Right lobe of liver (tissue), 6 donors: ENCODE results near the gene ADAMTS2. TPM values are rescaled to one million over a fixed set of nuclear protein-coding genes. Genes with fewer than 3 reads are reported as not detected.

ENCODE experiments used
- ATAC-seq, 4 donors: fragments of 200-7000 bp; cut with Tn5 transposase; one replicate each; pipeline ENCODE4 v1.9.1; 2020; ENCODE audit warnings: mild to moderate bottlenecking in 4 of 4, moderate library complexity in 4 of 4
- DNase-seq, 3 donors: peaks; one replicate each; pipeline ENCODE4 v3.0.0-alpha.2; 2020
- H3K27ac ChIP-seq, 3 donors: fragments of 200-600 bp; one replicate each; pipeline ENCODE4 v1.8.0; 2022
- H3K27me3 ChIP-seq, 2 donors: fragments of 200-600 bp; one replicate each; pipeline ENCODE4 v1.8.0; 2022
- H3K36me3 ChIP-seq, 4 donors: fragments of 200-600 bp; sonication (generic) in 1 of 4; one replicate each; pipeline versions ENCODE4 v1.5.1 to v1.8.0; 2017 to 2022; ENCODE audit warnings: control low read depth in 1 of 4
- H3K4me1 ChIP-seq, 4 donors: fragments of 200-600 bp; sonication (generic) in 1 of 4; one replicate each; pipeline versions ENCODE4 v1.5.1 to v1.8.0; 2017 to 2022; ENCODE audit warnings: control low read depth in 1 of 4
- H3K4me3 ChIP-seq, 3 donors: fragments of 200-600 bp; one replicate each; pipeline ENCODE4 v1.8.0; 2022
- H3K9me3 ChIP-seq, 4 donors: fragments of 200-600 bp; sonication (generic) in 1 of 4; one replicate each; pipeline versions ENCODE4 v1.5.1 to v1.8.0; 2017 to 2022; ENCODE audit warnings: control low read depth in 1 of 4
- POLR2A ChIP-seq: fragments of 450-650 bp; IDR thresholded peaks from one replicate; pipeline ENCODE4 v1.6.1; 2017; ENCODE audit warnings: antibody characterized with exemption, mild to moderate bottlenecking
- WGBS: methylation state at CpG from one replicate; pipeline ENCODE4 v1.1.6; 2018; ENCODE audit warnings: low coverage, low lambda C conversion rate; ENCODE audit not compliant: insufficient coverage; ENCODE audit errors: missing lambda C conversion rate; 5-methylcytosine and 5-hydroxymethylcytosine counted together
- intact Hi-C, 2 donors: fragments of 100-400 bp; cut with DNase I; formaldehyde crosslinking; loops; one replicate each; pipeline versions ENCODE4 v1.11.2 to v1.14.1; 2022
- total RNA-seq, 6 experiments: library from RNA; depleted of rRNA in 2 of 6; stranded (reverse); fragments of >200 nt in 2 of 6; fragmentation: NEBNext Ultra II Directional in 3 of 6; extraction: Animal tissue kit (Norgen Biotek cat#: 25700) in 3 of 6; gene quantifications; one replicate each; pipeline versions ENCODE4 v1.1.0 to v1.2.4, GENCODE V29; 2016 to 2023
- TF ChIP-seq, protein P1 (sequence below), 4 donors: fragments of 200-600 bp in 3 of 4; fragments of 450-650 bp in 1 of 4; IDR thresholded peaks; one replicate each; pipeline versions ENCODE4 v1.5.1 to v1.8.0; 2016 to 2022; ENCODE audit warnings: antibody characterized with exemption in 4 of 4, mild to moderate bottlenecking in 2 of 4
- donor health status: DM: no; HTN: yes; CAD: no.
- donor health status: DM: no; HTN: no; CAD: no.
- donor health status: DM: no; HTN: no; CAD: no.
- donor health status: DM: no; HTN: yes; CAD: no.
- donor health status: DM: no; HTN: yes; CAD: no.

Gene ADAMTS2
- total RNA-seq, 6 experiments from 2014 or later, result 6.3 to 18.9 (median 13.5) TPM

DNA sequence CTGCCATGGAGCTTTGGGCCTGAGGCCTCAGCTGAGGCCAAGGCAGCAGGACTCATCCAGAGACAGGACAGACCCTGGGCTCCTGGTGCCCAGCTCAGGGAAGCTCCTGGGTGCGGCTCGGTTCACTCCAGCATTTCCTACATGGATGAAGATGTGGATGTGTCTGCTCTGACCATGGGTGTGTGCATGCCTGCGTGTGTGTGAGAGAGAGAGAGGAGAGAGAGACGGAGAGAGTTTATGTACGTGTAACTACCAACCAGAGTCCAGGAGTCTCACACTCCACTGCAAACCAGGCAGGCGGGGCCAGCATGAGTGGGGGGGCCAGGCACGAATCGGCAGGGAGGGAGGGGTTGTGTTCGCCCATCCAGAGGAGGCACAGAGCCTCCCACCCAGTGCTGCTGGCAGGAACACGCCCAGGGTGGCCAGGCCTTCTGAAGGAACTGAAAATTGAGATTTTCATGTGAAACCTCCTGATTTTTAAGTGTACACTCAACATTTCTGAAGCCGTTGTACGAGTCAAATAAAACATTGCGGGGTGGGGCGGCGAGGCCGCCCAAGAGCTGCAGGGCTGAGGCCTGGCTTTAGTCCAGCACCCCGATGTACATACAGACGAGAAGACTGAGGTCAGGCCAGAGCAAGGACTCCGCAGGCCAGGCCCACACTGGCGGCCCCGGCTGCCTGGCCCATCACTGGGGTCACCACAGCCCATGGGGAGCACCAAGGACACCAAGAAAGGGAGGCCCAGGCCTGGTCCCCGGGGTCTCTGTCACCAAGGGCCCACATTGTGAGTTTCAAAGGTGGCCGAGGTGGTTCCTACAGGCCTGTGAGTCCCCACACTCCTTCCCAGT is 88.7 kb downstream of the ADAMTS2 start:
- no peaks in the 10 kb centered on the region for H3K36me3 ChIP-seq
- H3K27ac ChIP-seq, result no peak overlapping the region
- no peaks in the 10 kb centered on the region for H3K4me1 ChIP-seq
- H3K9me3 ChIP-seq, result no peaks in the 10 kb centered on the region
- no peaks in the 10 kb centered on the region for H3K27me3 ChIP-seq
- TF ChIP-seq, protein P1, sequence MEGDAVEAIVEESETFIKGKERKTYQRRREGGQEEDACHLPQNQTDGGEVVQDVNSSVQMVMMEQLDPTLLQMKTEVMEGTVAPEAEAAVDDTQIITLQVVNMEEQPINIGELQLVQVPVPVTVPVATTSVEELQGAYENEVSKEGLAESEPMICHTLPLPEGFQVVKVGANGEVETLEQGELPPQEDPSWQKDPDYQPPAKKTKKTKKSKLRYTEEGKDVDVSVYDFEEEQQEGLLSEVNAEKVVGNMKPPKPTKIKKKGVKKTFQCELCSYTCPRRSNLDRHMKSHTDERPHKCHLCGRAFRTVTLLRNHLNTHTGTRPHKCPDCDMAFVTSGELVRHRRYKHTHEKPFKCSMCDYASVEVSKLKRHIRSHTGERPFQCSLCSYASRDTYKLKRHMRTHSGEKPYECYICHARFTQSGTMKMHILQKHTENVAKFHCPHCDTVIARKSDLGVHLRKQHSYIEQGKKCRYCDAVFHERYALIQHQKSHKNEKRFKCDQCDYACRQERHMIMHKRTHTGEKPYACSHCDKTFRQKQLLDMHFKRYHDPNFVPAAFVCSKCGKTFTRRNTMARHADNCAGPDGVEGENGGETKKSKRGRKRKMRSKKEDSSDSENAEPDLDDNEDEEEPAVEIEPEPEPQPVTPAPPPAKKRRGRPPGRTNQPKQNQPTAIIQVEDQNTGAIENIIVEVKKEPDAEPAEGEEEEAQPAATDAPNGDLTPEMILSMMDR (IDR thresholded peaks at IDR 0.05), result no peak
- TF ChIP-seq POLR2A, result no peak
- DNase-seq (peak in 2 of 3 donors; percentile 43 to 45), ATAC-seq (no peak)
- no peak overlapping the region for H3K4me3 ChIP-seq
- intact Hi-C loops, result no loop called here
- 70% methylated on average over 14 of the region's 23 CpGs for WGBS

DNA sequence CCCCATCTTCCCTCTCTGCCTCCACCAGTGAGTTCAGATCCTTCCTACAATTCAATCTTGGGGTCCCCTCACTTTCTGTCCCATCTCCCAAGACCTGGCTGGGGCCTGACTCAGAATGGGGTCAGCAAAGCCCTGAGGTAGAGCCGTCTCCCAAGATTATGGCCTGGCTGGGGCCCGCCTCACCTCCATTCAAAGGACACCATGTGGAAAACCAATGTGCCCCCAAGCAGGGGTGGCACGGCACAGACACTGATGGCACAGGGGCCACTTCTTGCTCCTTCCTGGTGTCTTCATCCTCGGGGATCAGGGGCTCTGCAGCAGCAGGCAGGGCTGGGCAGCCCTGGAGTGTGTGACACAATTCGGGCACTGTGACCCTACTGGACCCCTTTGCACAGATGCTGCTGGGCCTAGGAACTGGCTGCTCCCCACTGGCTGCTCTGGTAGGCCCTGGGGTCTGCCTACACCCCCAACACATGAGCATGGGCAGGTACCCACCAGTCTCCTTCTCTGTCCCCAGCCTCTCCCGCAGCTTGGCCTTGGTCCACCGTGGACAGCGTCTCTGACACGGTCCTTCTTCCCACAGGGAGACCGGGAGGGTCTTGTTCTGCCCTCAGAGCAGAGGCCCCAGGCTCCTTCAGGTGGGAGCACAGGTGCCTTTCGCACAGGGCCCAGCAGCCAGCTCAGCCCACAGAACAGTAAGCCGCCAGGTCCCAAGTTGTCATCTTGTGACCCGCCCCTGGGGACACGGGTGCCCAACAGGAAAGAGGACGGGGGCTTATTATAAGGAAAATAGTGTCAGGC is 89.5 kb downstream of the ADAMTS2 start:
- intact Hi-C loops, result no loop called here
- DNase-seq (peak; percentile 16 to 44 (median 40)), ATAC-seq (no peak)
- Histone ChIP-seq H3K27me3 (no peaks in the 10 kb centered on the region), H3K27ac (no peak overlapping the region), H3K4me3 (no peak overlapping the region), H3K36me3 (no peaks in the 10 kb centered on the region), H3K9me3 (no peaks in the 10 kb centered on the region), H3K4me1 (no peaks in the 10 kb centered on the region)
- WGBS, result 90% methylated on average over 4 of the region's 15 CpGs
- TF ChIP-seq, protein P1 (IDR thresholded peaks at IDR 0.05), result no peak
- TF ChIP-seq POLR2A, result no peak

DNA sequence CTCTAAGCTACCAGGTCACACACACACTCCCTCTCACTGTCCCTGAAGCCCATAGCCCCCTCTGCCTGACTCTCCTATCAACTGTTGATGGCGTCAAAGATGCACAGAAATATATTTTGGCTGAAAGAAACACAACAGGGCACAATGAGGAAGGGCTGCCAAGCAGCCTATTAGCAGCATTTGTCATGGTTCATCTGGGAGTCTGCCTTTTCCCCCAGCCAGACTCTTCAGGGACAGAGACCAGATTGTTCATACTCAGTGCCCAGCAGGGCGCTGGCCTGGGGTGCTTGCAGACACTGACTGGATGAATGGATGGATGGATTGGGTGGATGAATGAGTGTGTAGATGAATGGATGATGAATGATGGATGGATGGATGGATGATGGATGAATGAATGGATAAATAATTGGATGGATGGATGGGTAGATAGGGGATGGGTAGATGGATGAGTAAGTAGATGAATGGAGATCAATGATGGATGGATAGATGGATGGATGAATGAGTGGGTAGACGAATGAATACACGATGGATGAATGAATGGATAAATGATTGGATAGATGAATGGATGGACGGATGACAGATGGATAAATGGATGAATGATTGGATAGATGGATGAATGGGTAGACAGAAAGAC is 90.5 kb downstream of the ADAMTS2 start:
- ATAC-seq (no peak), DNase-seq (peak in 1 of 3 donors; percentile 7)
- H3K27ac ChIP-seq, result no peak overlapping the region
- H3K4me1 ChIP-seq, result no peaks in the 10 kb centered on the region
- no peak overlapping the region for H3K4me3 ChIP-seq
- 76% methylated on average over 4 of the region's 5 CpGs for WGBS
- H3K36me3 ChIP-seq, result no peaks in the 10 kb centered on the region
- no peaks in the 10 kb centered on the region for H3K27me3 ChIP-seq
- no peak for TF ChIP-seq POLR2A
- TF ChIP-seq, protein P1 (IDR thresholded peaks at IDR 0.05), result no peak
- intact Hi-C loops, result no loop called here
- H3K9me3 ChIP-seq, result no peaks in the 10 kb centered on the region

DNA sequence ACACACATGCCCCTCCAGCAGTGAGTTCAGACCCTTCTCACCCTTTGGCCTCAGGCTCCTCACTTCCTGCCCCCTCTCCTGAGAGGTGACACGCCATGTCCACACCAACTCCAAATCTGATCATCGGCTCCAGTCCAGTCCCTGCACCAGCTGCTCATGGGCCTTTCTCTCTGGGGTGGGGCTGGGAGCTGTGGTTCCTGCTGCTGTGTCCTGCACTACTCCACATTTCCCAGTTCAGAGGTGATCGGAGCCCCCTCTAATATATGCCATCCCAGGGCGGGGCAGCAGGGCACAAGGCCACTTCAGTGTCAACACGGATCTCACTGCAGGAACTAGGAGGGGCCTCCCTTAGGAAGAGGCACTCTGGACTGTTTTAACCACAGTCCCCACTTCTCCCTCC is 91.5 kb downstream of the ADAMTS2 start:
- Histone ChIP-seq H3K27me3 (no peaks in the 10 kb centered on the region), H3K9me3 (no peaks in the 10 kb centered on the region), H3K4me1 (no peaks in the 10 kb centered on the region), H3K36me3 (no peaks in the 10 kb centered on the region), H3K27ac (no peak overlapping the region), H3K4me3 (no peak overlapping the region)
- TF ChIP-seq, protein P1 (IDR thresholded peaks at IDR 0.05), result no peak
- no peak for TF ChIP-seq POLR2A
- ATAC-seq (no peak), DNase-seq (peak in 2 of 3 donors; percentile 23 to 26)
- 60% methylated on average over 1 of the region's 5 CpGs for WGBS
- intact Hi-C loops, result no loop called here
